GM23338 (cell line): Measurements from ENCODE around the gene CHD2. TPM values are rescaled to one million over a fixed set of nuclear protein-coding genes. Genes with fewer than 3 reads are reported as not detected.

ENCODE experiments used
- ATAC-seq: fragments of 200-7000 bp; cut with Tn5 transposase; 3 replicates; pipeline ENCODE4 v1.9.1; 2020
- DNase-seq: peaks from one replicate; pipeline ENCODE4 v3.0.0-alpha.2; 2015; ENCODE audit warnings: low spot score
- H2AFZ ChIP-seq: fragments of 200-600 bp; sonication (generic); 2 replicates; pipeline ENCODE4 v1.8.0; 2016; ENCODE audit warnings: antibody characterized with exemption, mild to moderate bottlenecking, moderate library complexity
- H3F3A ChIP-seq: fragments of 200-600 bp; sonication (generic); replicated peaks from 2 replicates; pipeline ENCODE4 v1.8.0; 2017; ENCODE audit warnings: antibody characterized with exemption, mixed run types, low read depth
- H3K27ac ChIP-seq: fragments of 200-600 bp; sonication (generic); 2 replicates; pipeline ENCODE4 v1.6.1; 2016; ENCODE audit warnings: low read depth
- H3K27me3 ChIP-seq: fragments of 200-600 bp; sonication (generic); 2 replicates; pipeline ENCODE4 v1.8.0; 2016; ENCODE audit warnings: mild to moderate bottlenecking, mixed run types, moderate library complexity; ENCODE audit not compliant: insufficient read depth
- H3K36me3 ChIP-seq: fragments of 200-600 bp; sonication (generic); 2 replicates; pipeline ENCODE4 v1.8.0; 2016; ENCODE audit warnings: mild to moderate bottlenecking; ENCODE audit not compliant: insufficient read depth
- H3K4me1 ChIP-seq: fragments of 200-600 bp; sonication (generic); 2 replicates; pipeline ENCODE4 v1.8.0; 2016; ENCODE audit warnings: mild to moderate bottlenecking, moderate library complexity; ENCODE audit not compliant: insufficient read depth
- H3K4me2 ChIP-seq: fragments of 200-600 bp; sonication (generic); 2 replicates; pipeline ENCODE4 v1.7.1; 2017; ENCODE audit warnings: mixed run types
- H3K4me3 ChIP-seq: fragments of 200-600 bp; sonication (generic); 2 replicates; pipeline ENCODE4 v1.6.1; 2016; ENCODE audit warnings: mixed run types
- H3K79me2 ChIP-seq: fragments of 200-600 bp; sonication (generic); replicated peaks from 2 replicates; pipeline ENCODE4 v1.8.0; 2017; ENCODE audit warnings: mild to moderate bottlenecking; ENCODE audit not compliant: insufficient read depth
- H3K9me2 ChIP-seq: fragments of 200-600 bp; sonication (generic); 2 replicates; pipeline ENCODE4 v1.8.0; 2017; ENCODE audit not compliant: insufficient read depth
- H4K20me1 ChIP-seq: fragments of 200-600 bp; sonication (generic); replicated peaks from 2 replicates; pipeline ENCODE4 v1.8.0; 2017; ENCODE audit warnings: mild to moderate bottlenecking; ENCODE audit not compliant: insufficient read depth
- H3K27ac Mint-ChIP-seq: 2 replicates; pipeline ENCODE4 v1.8.0; 2020; ENCODE audit warnings: inconsistent platforms, mild to moderate bottlenecking, moderate library complexity, mixed read lengths
- H3K27me3 Mint-ChIP-seq: 3 replicates; pipeline ENCODE4 v1.8.0; 2022; ENCODE audit warnings: low read depth, mild to moderate bottlenecking, moderate library complexity, mixed read lengths, inconsistent platforms; ENCODE audit not compliant: insufficient read depth, poor library complexity
- H3K36me3 Mint-ChIP-seq: 3 replicates; pipeline ENCODE4 v1.8.0; 2021; ENCODE audit warnings: low read depth, mild to moderate bottlenecking, inconsistent platforms, moderate library complexity, mixed read lengths
- H3K4me1 Mint-ChIP-seq: 3 replicates; pipeline ENCODE4 v1.8.0; 2020; ENCODE audit warnings: mild to moderate bottlenecking, inconsistent platforms, mixed read lengths
- H3K4me3 Mint-ChIP-seq: 3 replicates; pipeline ENCODE4 v1.8.0; 2021; ENCODE audit warnings: moderate library complexity, mild to moderate bottlenecking, inconsistent platforms, mixed read lengths
- H3K9me3 Mint-ChIP-seq: 3 replicates; pipeline ENCODE4 v1.8.0; 2020; ENCODE audit warnings: moderate library complexity, mild to moderate bottlenecking, inconsistent platforms, mixed read lengths
- CREB1 ChIP-seq: fragments of 250-450 bp; sonication (Bioruptor Pico); IDR thresholded peaks from 2 replicates; pipeline ENCODE4 v1.5.0; 2020; ENCODE audit warnings: low read depth, mild to moderate bottlenecking, moderate library complexity
- CTCF ChIP-seq, 2 experiments: fragments of 200-600 bp in 1 of 2; sonication (generic) in 1 of 2; conservative IDR thresholded peaks; 2 replicates each; pipeline versions ENCODE4 v1.5.1 to v1.6.1; 2016 to 2017; ENCODE audit warnings: antibody characterized with exemption in 2 of 2, low read depth in 2 of 2, mild to moderate bottlenecking in 2 of 2, moderate library complexity in 1 of 2
- EZH2 ChIP-seq: fragments of 200-600 bp; sonication (generic); IDR thresholded peaks from one replicate; pipeline ENCODE4 v1.8.0; 2017; ENCODE audit warnings: antibody characterized with exemption, mild to moderate bottlenecking, low read depth; ENCODE audit not compliant: unreplicated experiment
- EZH2phosphoT487 ChIP-seq: fragments of 200-600 bp; sonication (generic); IDR thresholded peaks from one replicate; pipeline ENCODE4 v1.8.1; 2018; ENCODE audit warnings: antibody characterized with exemption; ENCODE audit not compliant: unreplicated experiment
- JUNB ChIP-seq: IDR thresholded peaks from one replicate; pipeline ENCODE4 v1.6.1; 2016; ENCODE audit warnings: antibody characterized with exemption; ENCODE audit not compliant: unreplicated experiment
- NANOG ChIP-seq: IDR thresholded peaks from 2 replicates; pipeline ENCODE4 v1.6.1; 2016; ENCODE audit warnings: antibody characterized with exemption, borderline replicate concordance
- POLR2AphosphoS5 ChIP-seq: IDR thresholded peaks from 2 replicates; pipeline ENCODE4 v1.6.1; 2016; ENCODE audit warnings: antibody characterized with exemption, low read depth
- REST ChIP-seq: IDR thresholded peaks from one replicate; pipeline ENCODE4 v1.6.1; 2018; ENCODE audit warnings: antibody characterized with exemption; ENCODE audit not compliant: unreplicated experiment
- STAT1 ChIP-seq: IDR thresholded peaks from one replicate; pipeline ENCODE4 v1.6.1; 2016; ENCODE audit warnings: antibody characterized with exemption; ENCODE audit not compliant: unreplicated experiment
- ZNF114 ChIP-seq: fragments of 250-450 bp; sonication (Bioruptor Pico); IDR thresholded peaks from 2 replicates; pipeline ENCODE4 v1.5.0; 2020; ENCODE audit warnings: mild to moderate bottlenecking, moderate library complexity
- ZNF331 ChIP-seq: fragments of 250-450 bp; sonication (Bioruptor Pico); IDR thresholded peaks from 2 replicates; pipeline ENCODE4 v1.5.0; 2020; ENCODE audit warnings: low read depth, mild to moderate bottlenecking, moderate library complexity
- polyA plus RNA-seq: library from polyadenylated mRNA; unstranded; fragments of >200 nt; fragmentation: Nextera tagmentation; extraction: Ambion mirVana; gene quantifications from 2 replicates; pipeline ENCODE4 v1.2.1, GENCODE V29; 2016
- total RNA-seq: library from RNA; depleted of rRNA; stranded (reverse); fragments of >200 nt; shearing (Covaris generic); gene quantifications from 2 replicates; pipeline ENCODE4 v1.2.3, GENCODE V29; 2014
- TF ChIP-seq, protein P1 (sequence below): fragments of 250-450 bp; sonication (Bioruptor Pico); IDR thresholded peaks from 2 replicates; pipeline ENCODE4 v1.5.0; 2020; ENCODE audit warnings: mild to moderate bottlenecking, moderate library complexity
- TF ChIP-seq, protein P2 (sequence below): IDR thresholded peaks from 2 replicates; pipeline ENCODE4 v1.6.1; 2016; ENCODE audit warnings: antibody characterized with exemption

Gene CHD2
- total and polyA plus RNA-seq, 2 experiments from 2014 or later: 119 to 130 TPM

DNA sequence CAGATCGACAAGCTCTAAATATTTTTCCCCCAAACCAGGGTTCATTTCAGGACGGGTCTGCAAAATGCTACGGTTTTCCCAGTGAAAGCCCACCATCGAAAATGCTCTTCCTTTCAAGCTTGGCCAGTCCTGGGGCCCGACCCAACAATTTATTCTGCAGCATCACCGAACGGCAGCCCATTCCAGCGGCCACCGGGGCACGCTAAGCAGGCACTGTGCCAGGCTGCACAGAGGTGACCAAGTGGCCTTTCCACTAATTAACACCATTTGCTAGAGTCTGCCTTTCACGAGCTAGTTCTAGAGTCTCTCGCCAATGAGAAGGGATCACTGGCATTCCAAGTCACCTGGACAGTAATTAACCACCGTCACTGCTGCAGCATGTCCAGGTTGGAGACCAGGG lies 174.5 kb downstream of the CHD2 start:
- H4K20me1 ChIP-seq: peaks cover 15% of the 10 kb centered on the region

More for the DNA sequence above, 174.5 kb downstream of the CHD2 start:
- no peak for TF ChIP-seq CREB1
- TF ChIP-seq, protein P1, sequence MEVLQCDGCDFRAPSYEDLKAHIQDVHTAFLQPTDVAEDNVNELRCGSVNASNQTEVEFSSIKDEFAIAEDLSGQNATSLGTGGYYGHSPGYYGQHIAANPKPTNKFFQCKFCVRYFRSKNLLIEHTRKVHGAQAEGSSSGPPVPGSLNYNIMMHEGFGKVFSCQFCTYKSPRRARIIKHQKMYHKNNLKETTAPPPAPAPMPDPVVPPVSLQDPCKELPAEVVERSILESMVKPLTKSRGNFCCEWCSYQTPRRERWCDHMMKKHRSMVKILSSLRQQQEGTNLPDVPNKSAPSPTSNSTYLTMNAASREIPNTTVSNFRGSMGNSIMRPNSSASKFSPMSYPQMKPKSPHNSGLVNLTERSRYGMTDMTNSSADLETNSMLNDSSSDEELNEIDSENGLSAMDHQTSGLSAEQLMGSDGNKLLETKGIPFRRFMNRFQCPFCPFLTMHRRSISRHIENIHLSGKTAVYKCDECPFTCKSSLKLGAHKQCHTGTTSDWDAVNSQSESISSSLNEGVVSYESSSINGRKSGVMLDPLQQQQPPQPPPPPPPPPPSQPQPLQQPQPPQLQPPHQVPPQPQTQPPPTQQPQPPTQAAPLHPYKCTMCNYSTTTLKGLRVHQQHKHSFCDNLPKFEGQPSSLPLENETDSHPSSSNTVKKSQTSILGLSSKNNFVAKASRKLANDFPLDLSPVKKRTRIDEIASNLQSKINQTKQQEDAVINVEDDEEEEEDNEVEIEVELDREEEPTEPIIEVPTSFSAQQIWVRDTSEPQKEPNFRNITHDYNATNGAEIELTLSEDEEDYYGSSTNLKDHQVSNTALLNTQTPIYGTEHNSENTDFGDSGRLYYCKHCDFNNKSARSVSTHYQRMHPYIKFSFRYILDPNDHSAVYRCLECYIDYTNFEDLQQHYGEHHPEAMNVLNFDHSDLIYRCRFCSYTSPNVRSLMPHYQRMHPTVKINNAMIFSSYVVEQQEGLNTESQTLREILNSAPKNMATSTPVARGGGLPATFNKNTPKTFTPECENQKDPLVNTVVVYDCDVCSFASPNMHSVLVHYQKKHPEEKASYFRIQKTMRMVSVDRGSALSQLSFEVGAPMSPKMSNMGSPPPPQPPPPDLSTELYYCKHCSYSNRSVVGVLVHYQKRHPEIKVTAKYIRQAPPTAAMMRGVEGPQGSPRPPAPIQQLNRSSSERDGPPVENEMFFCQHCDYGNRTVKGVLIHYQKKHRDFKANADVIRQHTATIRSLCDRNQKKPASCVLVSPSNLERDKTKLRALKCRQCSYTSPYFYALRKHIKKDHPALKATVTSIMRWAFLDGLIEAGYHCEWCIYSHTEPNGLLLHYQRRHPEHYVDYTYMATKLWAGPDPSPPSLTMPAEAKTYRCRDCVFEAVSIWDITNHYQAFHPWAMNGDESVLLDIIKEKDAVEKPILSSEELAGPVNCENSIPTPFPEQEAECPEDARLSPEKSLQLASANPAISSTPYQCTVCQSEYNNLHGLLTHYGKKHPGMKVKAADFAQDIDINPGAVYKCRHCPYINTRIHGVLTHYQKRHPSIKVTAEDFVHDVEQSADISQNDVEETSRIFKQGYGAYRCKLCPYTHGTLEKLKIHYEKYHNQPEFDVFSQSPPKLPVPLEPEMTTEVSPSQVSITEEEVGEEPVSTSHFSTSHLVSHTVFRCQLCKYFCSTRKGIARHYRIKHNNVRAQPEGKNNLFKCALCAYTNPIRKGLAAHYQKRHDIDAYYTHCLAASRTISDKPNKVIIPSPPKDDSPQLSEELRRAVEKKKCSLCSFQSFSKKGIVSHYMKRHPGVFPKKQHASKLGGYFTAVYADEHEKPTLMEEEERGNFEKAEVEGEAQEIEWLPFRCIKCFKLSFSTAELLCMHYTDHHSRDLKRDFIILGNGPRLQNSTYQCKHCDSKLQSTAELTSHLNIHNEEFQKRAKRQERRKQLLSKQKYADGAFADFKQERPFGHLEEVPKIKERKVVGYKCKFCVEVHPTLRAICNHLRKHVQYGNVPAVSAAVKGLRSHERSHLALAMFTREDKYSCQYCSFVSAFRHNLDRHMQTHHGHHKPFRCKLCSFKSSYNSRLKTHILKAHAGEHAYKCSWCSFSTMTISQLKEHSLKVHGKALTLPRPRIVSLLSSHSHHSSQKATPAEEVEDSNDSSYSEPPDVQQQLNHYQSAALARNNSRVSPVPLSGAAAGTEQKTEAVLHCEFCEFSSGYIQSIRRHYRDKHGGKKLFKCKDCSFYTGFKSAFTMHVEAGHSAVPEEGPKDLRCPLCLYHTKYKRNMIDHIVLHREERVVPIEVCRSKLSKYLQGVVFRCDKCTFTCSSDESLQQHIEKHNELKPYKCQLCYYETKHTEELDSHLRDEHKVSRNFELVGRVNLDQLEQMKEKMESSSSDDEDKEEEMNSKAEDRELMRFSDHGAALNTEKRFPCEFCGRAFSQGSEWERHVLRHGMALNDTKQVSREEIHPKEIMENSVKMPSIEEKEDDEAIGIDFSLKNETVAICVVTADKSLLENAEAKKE (CRISPR knock-in tag): no peak
- TF ChIP-seq NANOG: no peak
- TF ChIP-seq POLR2AphosphoS5: no peak
- TF ChIP-seq, protein P2, sequence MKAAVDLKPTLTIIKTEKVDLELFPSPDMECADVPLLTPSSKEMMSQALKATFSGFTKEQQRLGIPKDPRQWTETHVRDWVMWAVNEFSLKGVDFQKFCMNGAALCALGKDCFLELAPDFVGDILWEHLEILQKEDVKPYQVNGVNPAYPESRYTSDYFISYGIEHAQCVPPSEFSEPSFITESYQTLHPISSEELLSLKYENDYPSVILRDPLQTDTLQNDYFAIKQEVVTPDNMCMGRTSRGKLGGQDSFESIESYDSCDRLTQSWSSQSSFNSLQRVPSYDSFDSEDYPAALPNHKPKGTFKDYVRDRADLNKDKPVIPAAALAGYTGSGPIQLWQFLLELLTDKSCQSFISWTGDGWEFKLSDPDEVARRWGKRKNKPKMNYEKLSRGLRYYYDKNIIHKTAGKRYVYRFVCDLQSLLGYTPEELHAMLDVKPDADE: no peak
- TF ChIP-seq REST: no peak
- TF ChIP-seq EZH2phosphoT487: no peak
- TF ChIP-seq ZNF331 (CRISPR knock-in tag): no peak
- TF ChIP-seq CTCF (conservative IDR thresholded peaks at IDR 0.05; ENCODE audit: low read depth in 2 of 2): no peak
- no peak for TF ChIP-seq JUNB
- no peak for TF ChIP-seq ZNF114 (CRISPR knock-in tag)
- no peak for TF ChIP-seq EZH2
- no peak for TF ChIP-seq STAT1
- Histone ChIP-seq H3K27me3 (peaks cover 20% of the 10 kb centered on the region), H3K79me2 (peaks cover 56% of the 10 kb centered on the region), H3F3A (peaks cover 4% of the 10 kb centered on the region), H3K27ac (no peak overlapping the region), H3K36me3 (no peaks in the 10 kb centered on the region), H3K4me3 (no peak overlapping the region), H2AFZ (no peak overlapping the region), H3K4me1 (peaks cover 37% of the 10 kb centered on the region), H3K4me2 (no peak overlapping the region), H3K9me2 (no peaks in the 10 kb centered on the region)
- DNase-seq (no peak), ATAC-seq (no peak)
- Mint-ChIP-seq H3K4me1 (peaks cover 52% of the 10 kb centered on the region), H3K9me3 (no peaks in the 10 kb centered on the region), H3K27me3 (peaks cover 18% of the 10 kb centered on the region), H3K27ac (no peak overlapping the region), H3K4me3 (no peak overlapping the region), H3K36me3 (peaks cover 10% of the 10 kb centered on the region; the same call in 2 of the 3 replicates)
